ENCODE results near the gene PARD3B.
A peak's percentile ranks its signal among the peaks of the same experiment; 100 is the strongest.
"Not testable (repeated sequence)": the region's sequence is repeated elsewhere in the genome, so short reads cannot be mapped to it uniquely, and the experiment has no call there.

Gene PARD3B

GRCh38 chr2:205193836-205194228 lies 648.6 kb downstream of the PARD3B start:
- no peak for DNase-seq (ENCODE audit: low read depth)

GRCh38 chr2:205197468-205198139 lies 652.3 kb downstream of the PARD3B start:
- DNase-seq (ENCODE audit: low read depth): peak; percentile 2

GRCh38 chr2:205198140-205198525 lies 652.9 kb downstream of the PARD3B start:
- DNase-seq (ENCODE audit: low read depth): peak; percentile 75

- DNase-seq (ENCODE audit: low read depth): no peak
These were observed 654.0 kb downstream of the PARD3B start for GRCh38 chr2:205199165-205199850.

- DNase-seq (ENCODE audit: low read depth): no peak
These were observed 665.2 kb downstream of the PARD3B start for GRCh38 chr2:205210494-205210893.

- DNase-seq (ENCODE audit: low read depth): no peak
These were observed 667.1 kb downstream of the PARD3B start for GRCh38 chr2:205212357-205212756.

GRCh38 chr2:205216092-205216491 lies 670.8 kb downstream of the PARD3B start:
- no peak for DNase-seq (ENCODE audit: low read depth)

GRCh38 chr2:205216580-205216979 lies 671.3 kb downstream of the PARD3B start:
- DNase-seq (ENCODE audit: low read depth): no peak

- DNase-seq (ENCODE audit: low read depth): no peak
These were observed 671.7 kb downstream of the PARD3B start for GRCh38 chr2:205217004-205217403.

GRCh38 chr2:205218056-205218455 lies 672.8 kb downstream of the PARD3B start:
- DNase-seq (ENCODE audit: low read depth): peak; percentile 52

- DNase-seq (ENCODE audit: low read depth): not testable (repeated sequence)
These were observed 673.5 kb downstream of the PARD3B start for GRCh38 chr2:205218816-205219215.

- no peak for DNase-seq (ENCODE audit: low read depth)
These were observed 675.3 kb downstream of the PARD3B start for GRCh38 chr2:205220559-205220958.

GRCh38 chr2:205232086-205232485 lies 686.8 kb downstream of the PARD3B start:
- no peak for DNase-seq (ENCODE audit: low read depth)

GRCh38 chr2:205235434-205235833 lies 690.2 kb downstream of the PARD3B start:
- DNase-seq (ENCODE audit: low read depth): no peak

GRCh38 chr2:205237524-205237923 lies 692.2 kb downstream of the PARD3B start:
- no peak for DNase-seq (ENCODE audit: low read depth)

GRCh38 chr2:205245001-205245400 lies 699.7 kb downstream of the PARD3B start:
- DNase-seq (ENCODE audit: low read depth): no peak

GRCh38 chr2:205245652-205246051 lies 700.4 kb downstream of the PARD3B start:
- DNase-seq (ENCODE audit: low read depth): peak; percentile 87

- DNase-seq (ENCODE audit: low read depth): no peak
These were observed 713.8 kb downstream of the PARD3B start for GRCh38 chr2:205259121-205259520.

- peak; percentile 18 for DNase-seq (ENCODE audit: low read depth)
These were observed 716.3 kb downstream of the PARD3B start for GRCh38 chr2:205261516-205262020.

GRCh38 chr2:205267323-205267722 lies 722.0 kb downstream of the PARD3B start:
- DNase-seq (ENCODE audit: low read depth): no peak

- DNase-seq (ENCODE audit: low read depth): no peak
These were observed 725.4 kb downstream of the PARD3B start for GRCh38 chr2:205270689-205271088.

- no peak for DNase-seq (ENCODE audit: low read depth)
These were observed 727.9 kb downstream of the PARD3B start for GRCh38 chr2:205273148-205273547.

- DNase-seq (ENCODE audit: low read depth): no peak
These were observed 728.4 kb downstream of the PARD3B start for GRCh38 chr2:205273627-205274026.

GRCh38 chr2:205274801-205275200 lies 729.5 kb downstream of the PARD3B start:
- no peak for DNase-seq (ENCODE audit: low read depth)
